Left lung (tissue), 10 donors: ENCODE results near the gene GPC6. TPM values are rescaled to one million over a fixed set of nuclear protein-coding genes. Genes with fewer than 3 reads are reported as not detected.

Experiments used
- ATAC-seq: fragments of 200-7000 bp; cut with Tn5 transposase; one replicate; pipeline ENCODE4 v1.9.1; 2020; ENCODE audit warnings: moderate library complexity
- DNase-seq, 4 donors: peaks; one replicate each; pipeline ENCODE4 v3.0.0-alpha.2; 2013 to 2020
- H3K27ac ChIP-seq, 2 donors: fragments of 200-600 bp; sonication (generic) in 1 of 2; one replicate each; pipeline versions ENCODE4 v1.5.0 to v1.8.0; 2020 to 2021
- H3K27me3 ChIP-seq, 2 donors: fragments of 200-600 bp; sonication (generic) in 1 of 2; one replicate each; pipeline versions ENCODE4 v1.5.0 to v1.8.0; 2020 to 2021
- H3K36me3 ChIP-seq, 2 donors: fragments of 200-600 bp; sonication (generic) in 1 of 2; one replicate each; pipeline versions ENCODE4 v1.5.0 to v1.8.0; 2020 to 2021
- H3K4me1 ChIP-seq, 2 donors: fragments of 200-600 bp; one replicate each; pipeline ENCODE4 v1.8.0; 2021
- H3K4me3 ChIP-seq, 2 donors: fragments of 200-600 bp; sonication (generic) in 1 of 2; one replicate each; pipeline versions ENCODE4 v1.5.0 to v1.8.0; 2020 to 2021; ENCODE audit warnings: mild to moderate bottlenecking in 1 of 2
- H3K9me3 ChIP-seq, 2 donors: fragments of 200-600 bp; sonication (generic) in 1 of 2; one replicate each; pipeline versions ENCODE4 v1.5.0 to v1.8.0; 2020 to 2021
- intact Hi-C, 2 donors: fragments of 100-400 bp; cut with DNase I; formaldehyde crosslinking; loops; one replicate each; pipeline versions ENCODE4 v1.11.2 to v1.14.2; 2022
- polyA plus RNA-seq, 6 donors: library from polyadenylated mRNA; unstranded; fragments of 120-200 nt; gene quantifications; one replicate each; pipeline ENCODE4 v1.2.1, GENCODE V29; 2013; ENCODE audit not compliant: insufficient read length in 6 of 6
- total RNA-seq, 2 donors: library from RNA; stranded (reverse); fragmentation: NEBNext Ultra II Directional; extraction: Animal tissue kit (Norgen Biotek cat#: 25700); gene quantifications; one replicate each; pipeline ENCODE4 v1.2.1, GENCODE V29; 2021
- TF ChIP-seq, protein P1 (sequence below), 2 donors: fragments of 200-600 bp; sonication (generic) in 1 of 2; IDR thresholded peaks; one replicate each; pipeline versions ENCODE4 v1.5.0 to v1.8.0; 2021; ENCODE audit warnings: antibody characterized with exemption in 2 of 2
- donor health status: DM: no; HTN: yes; CAD: no.
- donor health status: DM: no; HTN: no; CAD: no.

Gene GPC6
- total and polyA plus RNA-seq, 8 donors: 9.6 to 25.8 (median 21.1) TPM

GRCh38 chr13:94444826-94445225, 1218.2 kb downstream of the GPC6 start:
- TF ChIP-seq, protein P1, sequence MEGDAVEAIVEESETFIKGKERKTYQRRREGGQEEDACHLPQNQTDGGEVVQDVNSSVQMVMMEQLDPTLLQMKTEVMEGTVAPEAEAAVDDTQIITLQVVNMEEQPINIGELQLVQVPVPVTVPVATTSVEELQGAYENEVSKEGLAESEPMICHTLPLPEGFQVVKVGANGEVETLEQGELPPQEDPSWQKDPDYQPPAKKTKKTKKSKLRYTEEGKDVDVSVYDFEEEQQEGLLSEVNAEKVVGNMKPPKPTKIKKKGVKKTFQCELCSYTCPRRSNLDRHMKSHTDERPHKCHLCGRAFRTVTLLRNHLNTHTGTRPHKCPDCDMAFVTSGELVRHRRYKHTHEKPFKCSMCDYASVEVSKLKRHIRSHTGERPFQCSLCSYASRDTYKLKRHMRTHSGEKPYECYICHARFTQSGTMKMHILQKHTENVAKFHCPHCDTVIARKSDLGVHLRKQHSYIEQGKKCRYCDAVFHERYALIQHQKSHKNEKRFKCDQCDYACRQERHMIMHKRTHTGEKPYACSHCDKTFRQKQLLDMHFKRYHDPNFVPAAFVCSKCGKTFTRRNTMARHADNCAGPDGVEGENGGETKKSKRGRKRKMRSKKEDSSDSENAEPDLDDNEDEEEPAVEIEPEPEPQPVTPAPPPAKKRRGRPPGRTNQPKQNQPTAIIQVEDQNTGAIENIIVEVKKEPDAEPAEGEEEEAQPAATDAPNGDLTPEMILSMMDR (IDR thresholded peaks at IDR 0.05): no peak
- no peak overlapping the region for H3K4me3 ChIP-seq
- intact Hi-C loops: no loop called here
- no peak for ATAC-seq
- H3K27me3 ChIP-seq: no peaks in the 10 kb centered on the region
- H3K4me1 ChIP-seq: no peaks in the 10 kb centered on the region
- DNase-seq: no peak
- peaks cover 0 to 4% of the 10 kb centered on the region in 2 donors for H3K9me3 ChIP-seq
- no peaks in the 10 kb centered on the region for H3K36me3 ChIP-seq
- H3K27ac ChIP-seq: no peak overlapping the region

DNA sequence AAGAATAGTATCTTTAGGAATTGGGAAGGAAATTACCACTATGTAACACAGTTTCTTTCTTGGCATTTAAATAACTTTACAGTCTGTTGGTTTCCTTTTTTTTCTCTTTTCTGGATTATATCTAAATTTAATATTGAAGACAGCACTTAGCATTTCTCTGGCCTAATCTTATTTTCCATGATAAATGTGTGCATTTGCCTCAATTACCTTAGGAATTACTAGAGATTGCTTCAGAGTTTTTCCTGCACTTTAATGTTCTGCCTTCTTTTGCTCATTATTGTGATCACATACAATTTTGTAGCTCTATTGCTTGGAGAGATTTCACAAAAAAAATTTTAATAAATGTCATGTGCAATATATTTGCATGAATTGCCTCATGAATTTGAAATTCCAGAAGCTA, 1227.7 kb downstream of the GPC6 start:
- Histone ChIP-seq H3K4me1 (no peaks in the 10 kb centered on the region), H3K9me3 (no peaks in the 10 kb centered on the region), H3K4me3 (no peak overlapping the region), H3K27me3 (no peaks in the 10 kb centered on the region), H3K36me3 (no peaks in the 10 kb centered on the region), H3K27ac (no peak overlapping the region)
- ATAC-seq (no peak), DNase-seq (no peak)
- TF ChIP-seq, protein P1 (IDR thresholded peaks at IDR 0.05): no peak
- intact Hi-C loops: no loop called here

DNA sequence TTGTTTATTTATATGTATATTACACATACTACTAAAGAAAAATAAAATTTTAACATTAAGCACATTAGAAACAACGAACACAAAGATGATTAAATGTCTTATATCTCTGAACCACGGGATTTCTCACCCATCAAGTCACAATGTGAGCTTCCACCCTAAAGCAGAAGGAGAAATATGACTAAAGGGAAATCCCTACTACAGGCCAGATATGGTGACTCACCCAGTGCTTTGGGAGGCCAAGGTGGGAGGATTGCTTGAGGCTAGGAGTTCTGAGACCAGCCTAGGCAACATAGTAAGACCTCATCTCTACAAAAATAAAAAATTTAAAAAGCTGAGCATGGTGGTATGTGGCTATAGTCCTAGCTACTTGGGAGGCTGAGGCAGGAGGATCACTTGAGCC, 1228.3 kb downstream of the GPC6 start:
- ATAC-seq: no peak
- Histone ChIP-seq H3K4me3 (no peak overlapping the region), H3K9me3 (no peaks in the 10 kb centered on the region), H3K36me3 (no peaks in the 10 kb centered on the region), H3K4me1 (no peaks in the 10 kb centered on the region), H3K27ac (no peak overlapping the region), H3K27me3 (no peaks in the 10 kb centered on the region)
- DNase-seq: no peak
- TF ChIP-seq, protein P1 (IDR thresholded peaks at IDR 0.05): no peak
- intact Hi-C loops: no loop called here

DNA sequence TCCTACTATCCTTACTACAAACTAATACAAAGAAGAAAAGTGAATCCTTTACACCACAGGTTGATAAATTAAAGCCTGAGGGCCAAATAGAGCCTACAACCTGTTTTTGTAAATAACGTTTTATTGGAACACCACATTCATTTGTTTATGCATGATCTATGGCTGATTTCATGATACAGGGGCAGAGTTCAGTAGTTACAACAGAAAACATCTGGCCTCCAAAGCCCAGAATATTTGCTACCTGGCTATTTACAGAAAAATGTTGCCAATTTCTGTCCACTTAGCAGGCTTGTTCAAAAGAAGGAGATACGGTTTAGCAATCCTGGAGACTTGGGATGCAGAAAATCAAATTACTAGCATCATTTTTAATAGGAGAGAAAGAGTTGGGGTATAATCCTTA, 1228.8 kb downstream of the GPC6 start:
- no peaks in the 10 kb centered on the region for H3K9me3 ChIP-seq
- H3K4me1 ChIP-seq: no peaks in the 10 kb centered on the region
- H3K4me3 ChIP-seq: no peak overlapping the region
- TF ChIP-seq, protein P1 (IDR thresholded peaks at IDR 0.05): no peak
- no peaks in the 10 kb centered on the region for H3K36me3 ChIP-seq
- intact Hi-C loops: no loop called here
- DNase-seq (no peak), ATAC-seq (no peak)
- H3K27me3 ChIP-seq: no peaks in the 10 kb centered on the region
- H3K27ac ChIP-seq: no peak overlapping the region
